ENCODE measurements around the gene NUFIP2. TPM values are rescaled to one million over a fixed set of nuclear protein-coding genes. Genes with fewer than 3 reads are reported as not detected.
"Not testable (repeated sequence)": the region's sequence is repeated elsewhere in the genome, so short reads cannot be mapped to it uniquely, and the experiment has no call there.

Gene NUFIP2
- total RNA-seq, 1 donor from 2014 or later: 90.7 TPM

DNA sequence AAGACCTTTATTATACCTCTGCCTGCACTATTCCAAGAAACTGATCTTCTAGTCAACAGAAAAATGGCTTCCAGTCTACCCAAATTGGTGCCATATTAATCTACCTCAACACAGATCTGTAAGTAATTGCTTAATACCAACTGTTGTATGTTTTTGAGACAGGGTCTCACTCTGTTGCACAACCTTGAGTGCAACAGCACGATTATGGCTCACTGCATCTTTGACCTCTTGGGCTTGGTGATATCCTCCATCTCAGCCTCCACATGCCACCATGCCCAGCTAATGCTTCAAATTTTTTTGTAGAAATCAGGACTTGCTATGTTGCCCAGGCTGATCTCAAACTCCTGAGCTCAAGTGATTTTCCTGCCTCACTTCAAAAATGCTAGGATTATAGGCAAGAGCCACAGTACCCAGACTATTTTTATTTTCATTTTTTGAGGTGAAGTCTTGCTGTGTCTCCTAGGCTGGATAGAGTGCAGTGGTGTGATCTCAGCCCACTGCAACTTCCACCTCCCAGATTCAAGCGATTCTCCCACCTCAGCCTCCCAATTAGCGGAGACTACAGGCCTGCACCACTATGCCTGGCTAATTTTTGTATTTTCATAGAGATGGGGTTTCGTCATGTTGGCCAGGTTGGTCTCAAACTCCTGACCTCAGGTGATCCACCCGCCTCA, 14.4 kb downstream of the NUFIP2 start:
- Histone ChIP-seq H3K79me2 (ENCODE audit: low read depth) (peaks cover 100% of the 10 kb centered on the region), H3K36me3 (peaks cover 29% of the 10 kb centered on the region), H3F3A (ENCODE audit: low read depth) (peaks cover 21% of the 10 kb centered on the region), H3K9ac (no peak overlapping the region), H3K4me3 (no peak overlapping the region), H3K4me2 (no peak overlapping the region), H4K20me1 (ENCODE audit: low read depth) (peaks cover 94% of the 10 kb centered on the region), H3K9me3 (ENCODE audit: low read depth) (peaks cover 2% of the 10 kb centered on the region), H2AFZ (replicated peaks) (no peak overlapping the region), H3K4me1 (no peaks in the 10 kb centered on the region), H3K27me3 (no peaks in the 10 kb centered on the region), H3K27ac (no peak overlapping the region)
- TF ChIP-seq, protein P1, sequence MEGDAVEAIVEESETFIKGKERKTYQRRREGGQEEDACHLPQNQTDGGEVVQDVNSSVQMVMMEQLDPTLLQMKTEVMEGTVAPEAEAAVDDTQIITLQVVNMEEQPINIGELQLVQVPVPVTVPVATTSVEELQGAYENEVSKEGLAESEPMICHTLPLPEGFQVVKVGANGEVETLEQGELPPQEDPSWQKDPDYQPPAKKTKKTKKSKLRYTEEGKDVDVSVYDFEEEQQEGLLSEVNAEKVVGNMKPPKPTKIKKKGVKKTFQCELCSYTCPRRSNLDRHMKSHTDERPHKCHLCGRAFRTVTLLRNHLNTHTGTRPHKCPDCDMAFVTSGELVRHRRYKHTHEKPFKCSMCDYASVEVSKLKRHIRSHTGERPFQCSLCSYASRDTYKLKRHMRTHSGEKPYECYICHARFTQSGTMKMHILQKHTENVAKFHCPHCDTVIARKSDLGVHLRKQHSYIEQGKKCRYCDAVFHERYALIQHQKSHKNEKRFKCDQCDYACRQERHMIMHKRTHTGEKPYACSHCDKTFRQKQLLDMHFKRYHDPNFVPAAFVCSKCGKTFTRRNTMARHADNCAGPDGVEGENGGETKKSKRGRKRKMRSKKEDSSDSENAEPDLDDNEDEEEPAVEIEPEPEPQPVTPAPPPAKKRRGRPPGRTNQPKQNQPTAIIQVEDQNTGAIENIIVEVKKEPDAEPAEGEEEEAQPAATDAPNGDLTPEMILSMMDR (IDR thresholded peaks at IDR 0.05): no peak
- TF ChIP-seq EZH2 (IDR thresholded peaks at IDR 0.05) (no peak), EZH2phosphoT487 (IDR thresholded peaks at IDR 0.05) (no peak)
- Mint-ChIP-seq H3K27me3 (ENCODE audit: insufficient read depth, low read depth) (no peaks in the 10 kb centered on the region), H3K9me3 (peaks cover 45% of the 10 kb centered on the region), H3K4me3 (no peak overlapping the region), H3K36me3 (peaks cover 74% of the 10 kb centered on the region), H3K27ac (no peak overlapping the region), H3K4me1 (peaks cover 2% of the 10 kb centered on the region)
- no peak for DNase-seq (ENCODE audit: low spot score)

- Histone ChIP-seq H3K27me3 (no peaks in the 10 kb centered on the region), H3K4me3 (no peak overlapping the region), H3K4me2 (no peak overlapping the region), H3K9ac (no peak overlapping the region), H2AFZ (replicated peaks) (no peak overlapping the region), H3K4me1 (no peaks in the 10 kb centered on the region), H3K27ac (no peak overlapping the region), H3K79me2 (ENCODE audit: low read depth) (peaks cover 100% of the 10 kb centered on the region), H3F3A (ENCODE audit: low read depth) (peaks cover 24% of the 10 kb centered on the region), H3K9me3 (ENCODE audit: low read depth) (peaks cover 2% of the 10 kb centered on the region), H3K36me3 (peaks cover 32% of the 10 kb centered on the region), H4K20me1 (ENCODE audit: low read depth) (peaks cover 95% of the 10 kb centered on the region)
- no peak overlapping the region for H3K4me3 Mint-ChIP-seq
- peaks cover 44% of the 10 kb centered on the region for H3K9me3 Mint-ChIP-seq
- H3K4me1 Mint-ChIP-seq: peaks cover 2% of the 10 kb centered on the region
- peaks cover 2% of the 10 kb centered on the region for H3K27me3 Mint-ChIP-seq (ENCODE audit: insufficient read depth, low read depth)
- no peak for DNase-seq (ENCODE audit: low spot score)
- H3K27ac Mint-ChIP-seq: no peak overlapping the region
- peaks cover 75% of the 10 kb centered on the region for H3K36me3 Mint-ChIP-seq
- no peak for TF ChIP-seq EZH2 (IDR thresholded peaks at IDR 0.05)
- TF ChIP-seq, protein P1 (IDR thresholded peaks at IDR 0.05): no peak
- no peak for TF ChIP-seq EZH2phosphoT487 (IDR thresholded peaks at IDR 0.05)
Measured at GRCh38 chr17:29278692-29279091, 15.3 kb downstream of the NUFIP2 start.

- H3K4me1 ChIP-seq: no peaks in the 10 kb centered on the region
- Mint-ChIP-seq H3K4me3 (no peak overlapping the region), H3K4me1 (peaks cover 2% of the 10 kb centered on the region), H3K27me3 (ENCODE audit: insufficient read depth, low read depth) (peaks cover 2% of the 10 kb centered on the region), H3K9me3 (peaks cover 14% of the 10 kb centered on the region), H3K36me3 (peaks cover 60% of the 10 kb centered on the region), H3K27ac (no peak overlapping the region)
- peaks cover 99% of the 10 kb centered on the region for H3K79me2 ChIP-seq (ENCODE audit: low read depth)
- peaks cover 94% of the 10 kb centered on the region for H4K20me1 ChIP-seq (ENCODE audit: low read depth)
- no peak overlapping the region for H2AFZ ChIP-seq (replicated peaks)
- no peak overlapping the region for H3K4me2 ChIP-seq
- no peak overlapping the region for H3K4me3 ChIP-seq
- H3K9ac ChIP-seq: no peak overlapping the region
- H3K27me3 ChIP-seq: no peaks in the 10 kb centered on the region
- peaks cover 28% of the 10 kb centered on the region for H3F3A ChIP-seq (ENCODE audit: low read depth)
- peaks cover 32% of the 10 kb centered on the region for H3K36me3 ChIP-seq
- TF ChIP-seq EZH2 (IDR thresholded peaks at IDR 0.05) (no peak), EZH2phosphoT487 (IDR thresholded peaks at IDR 0.05) (no peak)
- TF ChIP-seq, protein P1 (IDR thresholded peaks at IDR 0.05): no peak
- no peaks in the 10 kb centered on the region for H3K9me3 ChIP-seq (ENCODE audit: low read depth)
- DNase-seq (ENCODE audit: low spot score): no peak
- peak overlapping the region; percentile 3 for H3K27ac ChIP-seq
Measured at GRCh38 chr17:29273924-29274323, 20.0 kb downstream of the NUFIP2 start.

- H3K4me1 ChIP-seq; H3K9ac ChIP-seq; H3K9me3 ChIP-seq (ENCODE audit: low read depth); H3K4me1 Mint-ChIP-seq; H3K4me3 Mint-ChIP-seq; H3K27ac ChIP-seq; DNase-seq (ENCODE audit: low spot score); H3K27me3 ChIP-seq; H3K27me3 Mint-ChIP-seq (ENCODE audit: insufficient read depth, low read depth); H3K27ac Mint-ChIP-seq; H3K4me3 ChIP-seq; H3K4me2 ChIP-seq; H2AFZ ChIP-seq (replicated peaks); H3K9me3 Mint-ChIP-seq: not testable (repeated sequence)
- Histone ChIP-seq H3F3A (ENCODE audit: low read depth) (peaks cover 35% of the 10 kb centered on the region), H3K79me2 (ENCODE audit: low read depth) (peaks cover 99% of the 10 kb centered on the region), H3K36me3 (peaks cover 33% of the 10 kb centered on the region), H4K20me1 (ENCODE audit: low read depth) (peaks cover 93% of the 10 kb centered on the region)
- peaks cover 51% of the 10 kb centered on the region for H3K36me3 Mint-ChIP-seq
Measured at GRCh38 chr17:29271980-29272379, 22.0 kb downstream of the NUFIP2 start.
